ENCODE results near the gene CFD.
"Not testable (repeated sequence)": the region's sequence is repeated elsewhere in the genome, so short reads cannot be mapped to it uniquely, and the experiment has no call there.

The CFD gene

DNA sequence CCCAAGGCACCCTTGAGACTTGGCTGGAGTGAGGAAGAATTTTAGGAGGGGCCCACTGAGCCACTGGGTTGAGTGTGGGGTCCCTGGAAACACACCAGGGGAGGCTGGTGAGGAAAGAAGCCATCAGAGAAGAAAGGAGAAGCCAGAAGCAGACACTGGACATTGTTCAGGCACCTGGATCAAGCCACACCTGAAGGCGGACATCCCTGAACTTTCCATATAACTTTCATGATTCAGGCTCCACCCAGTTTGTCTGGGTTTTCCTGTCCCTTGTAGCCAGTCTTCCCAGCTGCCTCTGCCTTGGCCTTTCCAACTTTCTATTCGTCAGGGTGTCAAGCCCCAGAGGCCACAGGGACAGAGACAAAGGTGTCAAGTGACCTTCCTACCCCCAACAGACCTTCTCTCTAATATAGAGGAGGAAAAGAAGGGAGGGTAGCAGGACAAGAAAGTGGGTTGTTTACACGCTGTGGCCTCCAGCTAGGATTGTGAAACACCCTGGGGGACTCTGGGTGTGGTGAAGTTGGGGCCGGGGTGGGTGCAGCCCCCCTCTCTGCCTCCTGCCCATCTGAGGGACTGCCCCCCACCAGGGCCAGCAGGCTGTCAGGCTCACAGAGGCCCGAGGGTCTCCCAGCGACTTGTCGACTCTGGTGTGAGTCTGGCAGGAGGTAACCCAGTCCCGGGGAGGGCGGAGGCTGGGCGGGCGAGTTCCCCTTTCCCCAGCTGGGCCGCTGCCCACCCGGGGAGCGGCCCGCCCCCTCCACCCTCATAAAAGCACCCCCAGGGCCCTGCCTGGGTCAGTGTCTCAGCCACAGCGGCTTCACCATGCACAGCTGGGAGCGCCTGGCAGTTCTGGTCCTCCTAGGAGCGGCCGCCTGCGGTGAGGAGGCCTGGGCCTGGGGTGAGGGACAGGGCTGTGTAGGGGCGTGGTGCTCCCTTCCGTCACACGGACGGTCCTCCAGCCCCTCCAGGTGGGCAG is at the start of gene CFD:
CFD (plus strand) TSS at position 797 of the 976 bp plus-strand sequence; CDS start at position 823, 26 bp downstream.
- DNase-seq = no peak

DNA sequence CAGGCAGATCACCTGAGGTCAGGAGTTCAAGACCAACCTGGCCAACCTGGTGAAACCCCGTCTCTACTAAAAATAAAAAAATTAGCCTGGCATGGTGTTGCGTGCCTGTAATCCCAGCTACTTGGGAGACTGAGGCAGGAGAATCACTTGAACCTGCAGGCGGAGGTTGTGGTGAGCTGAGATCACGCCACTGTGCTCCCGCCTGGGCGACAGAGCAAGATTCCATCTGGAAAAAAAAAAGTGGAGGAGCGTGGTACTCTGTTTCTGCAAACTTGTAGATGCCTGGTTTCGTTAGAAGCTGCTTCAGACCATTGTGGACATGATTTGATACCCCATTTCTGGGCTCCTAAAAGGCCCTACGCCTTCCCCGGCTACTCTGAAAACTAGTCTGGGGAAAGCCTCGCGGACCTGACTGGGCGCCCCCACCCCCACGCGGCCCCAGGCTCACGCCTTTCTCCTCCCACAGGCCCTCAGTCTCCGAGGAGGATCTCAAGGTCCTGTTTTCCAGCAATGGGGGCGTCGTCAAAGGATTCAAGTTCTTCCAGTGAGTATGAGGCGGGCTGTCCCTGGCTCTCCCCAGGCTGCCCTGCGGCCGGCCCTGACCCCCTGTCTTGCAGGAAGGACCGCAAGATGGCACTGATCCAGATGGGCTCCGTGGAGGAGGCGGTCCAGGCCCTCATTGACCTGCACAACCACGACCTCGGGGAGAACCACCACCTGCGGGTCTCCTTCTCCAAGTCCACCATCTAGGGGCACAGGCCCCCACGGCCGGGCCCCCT is 49.2 kb upstream of the CFD start:
- DNase-seq = no peak

DNA sequence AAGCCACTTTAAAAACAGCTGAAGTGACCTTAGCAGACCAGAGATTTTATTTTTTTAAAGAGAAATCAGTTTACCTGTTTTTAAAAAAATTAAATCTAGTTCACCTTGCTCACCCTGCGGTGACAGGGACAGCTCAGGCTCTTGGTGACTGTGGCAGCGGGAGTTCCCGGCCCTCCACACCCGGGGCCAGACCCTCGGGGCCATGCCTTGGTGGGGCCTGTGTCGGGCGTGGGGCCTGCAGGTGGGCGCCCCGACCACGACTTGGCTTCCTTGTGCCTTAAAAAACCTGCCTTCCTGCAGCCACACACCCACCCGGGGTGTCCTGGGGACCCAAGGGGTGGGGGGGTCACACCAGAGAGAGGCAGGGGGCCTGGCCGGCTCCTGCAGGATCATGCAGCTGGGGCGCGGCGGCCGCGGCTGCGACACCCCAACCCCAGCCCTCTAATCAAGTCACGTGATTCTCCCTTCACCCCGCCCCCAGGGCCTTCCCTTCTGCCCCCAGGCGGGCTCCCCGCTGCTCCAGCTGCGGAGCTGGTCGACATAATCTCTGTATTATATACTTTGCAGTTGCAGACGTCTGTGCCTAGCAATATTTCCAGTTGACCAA is 48.5 kb upstream of the CFD start:
- no peak for DNase-seq

DNA sequence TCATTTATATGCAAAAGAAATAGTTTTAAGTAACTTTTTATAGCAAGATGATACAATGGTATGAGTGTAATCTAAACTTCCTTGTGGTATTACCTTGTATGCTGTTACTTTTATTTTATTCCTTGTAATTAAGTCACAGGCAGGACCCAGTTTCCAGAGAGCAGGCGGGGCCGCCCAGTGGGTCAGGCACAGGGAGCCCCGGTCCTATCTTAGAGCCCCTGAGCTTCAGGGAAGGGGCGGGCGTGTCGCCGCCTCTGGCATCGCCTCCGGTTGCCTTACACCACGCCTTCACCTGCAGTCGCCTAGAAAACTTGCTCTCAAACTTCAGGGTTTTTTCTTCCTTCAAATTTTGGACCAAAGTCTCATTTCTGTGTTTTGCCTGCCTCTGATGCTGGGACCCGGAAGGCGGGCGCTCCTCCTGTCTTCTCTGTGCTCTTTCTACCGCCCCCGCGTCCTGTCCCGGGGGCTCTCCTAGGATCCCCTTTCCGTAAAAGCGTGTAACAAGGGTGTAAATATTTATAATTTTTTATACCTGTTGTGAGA is 47.9 kb upstream of the CFD start:
- DNase-seq = no peak

DNA sequence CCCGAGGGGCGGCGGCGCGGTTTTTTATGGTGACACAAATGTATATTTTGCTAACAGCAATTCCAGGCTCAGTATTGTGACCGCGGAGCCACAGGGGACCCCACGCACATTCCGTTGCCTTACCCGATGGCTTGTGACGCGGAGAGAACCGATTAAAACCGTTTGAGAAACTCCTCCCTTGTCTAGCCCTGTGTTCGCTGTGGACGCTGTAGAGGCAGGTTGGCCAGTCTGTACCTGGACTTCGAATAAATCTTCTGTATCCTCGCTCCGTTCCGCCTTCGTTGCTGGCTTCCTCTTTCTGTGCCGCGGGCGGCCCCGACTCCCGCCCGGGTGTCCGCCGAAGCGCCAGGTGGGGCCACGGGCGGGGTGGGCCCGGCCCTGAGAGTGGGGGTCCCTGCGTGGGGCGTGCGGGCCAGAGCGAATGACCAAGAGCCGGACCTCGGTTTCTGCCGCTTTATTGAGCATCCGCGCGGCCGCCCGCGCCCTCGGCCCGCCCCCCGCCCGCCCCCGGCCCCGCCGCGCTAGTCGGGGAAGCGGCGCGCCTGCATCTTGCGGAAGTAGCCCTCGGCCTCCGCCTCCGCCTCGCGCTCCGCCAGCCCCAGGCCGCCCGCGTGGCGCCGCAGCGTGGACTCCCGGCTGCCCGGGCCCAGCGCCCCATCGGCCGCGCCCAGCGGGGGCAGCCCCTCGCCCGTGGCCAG is 47.3 kb upstream of the CFD start:
- DNase-seq = no peak

DNA sequence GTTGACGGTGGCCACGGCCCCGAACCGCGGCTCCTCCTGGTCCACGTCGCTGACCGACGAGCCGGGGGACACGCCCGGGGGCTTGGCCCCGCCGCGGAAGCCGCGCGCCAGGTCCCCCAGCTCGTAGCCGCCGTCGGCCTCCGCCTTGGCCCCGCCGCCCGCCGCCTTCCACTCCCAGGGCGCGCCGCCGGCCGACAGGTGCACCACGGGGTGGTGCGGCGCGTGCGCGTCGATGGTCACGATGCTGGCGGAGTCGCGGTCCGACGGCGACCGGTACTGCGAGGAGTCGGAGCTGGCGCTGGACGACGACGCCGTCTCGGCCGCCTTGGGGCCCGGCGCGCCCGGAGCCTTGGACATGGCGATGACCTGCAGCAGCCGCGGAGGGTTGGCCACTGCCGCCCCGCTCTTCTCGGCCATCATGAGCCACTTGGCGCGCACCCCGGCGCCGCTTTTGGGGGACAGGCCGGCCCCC is 46.7 kb upstream of the CFD start:
- DNase-seq = no peak

DNA sequence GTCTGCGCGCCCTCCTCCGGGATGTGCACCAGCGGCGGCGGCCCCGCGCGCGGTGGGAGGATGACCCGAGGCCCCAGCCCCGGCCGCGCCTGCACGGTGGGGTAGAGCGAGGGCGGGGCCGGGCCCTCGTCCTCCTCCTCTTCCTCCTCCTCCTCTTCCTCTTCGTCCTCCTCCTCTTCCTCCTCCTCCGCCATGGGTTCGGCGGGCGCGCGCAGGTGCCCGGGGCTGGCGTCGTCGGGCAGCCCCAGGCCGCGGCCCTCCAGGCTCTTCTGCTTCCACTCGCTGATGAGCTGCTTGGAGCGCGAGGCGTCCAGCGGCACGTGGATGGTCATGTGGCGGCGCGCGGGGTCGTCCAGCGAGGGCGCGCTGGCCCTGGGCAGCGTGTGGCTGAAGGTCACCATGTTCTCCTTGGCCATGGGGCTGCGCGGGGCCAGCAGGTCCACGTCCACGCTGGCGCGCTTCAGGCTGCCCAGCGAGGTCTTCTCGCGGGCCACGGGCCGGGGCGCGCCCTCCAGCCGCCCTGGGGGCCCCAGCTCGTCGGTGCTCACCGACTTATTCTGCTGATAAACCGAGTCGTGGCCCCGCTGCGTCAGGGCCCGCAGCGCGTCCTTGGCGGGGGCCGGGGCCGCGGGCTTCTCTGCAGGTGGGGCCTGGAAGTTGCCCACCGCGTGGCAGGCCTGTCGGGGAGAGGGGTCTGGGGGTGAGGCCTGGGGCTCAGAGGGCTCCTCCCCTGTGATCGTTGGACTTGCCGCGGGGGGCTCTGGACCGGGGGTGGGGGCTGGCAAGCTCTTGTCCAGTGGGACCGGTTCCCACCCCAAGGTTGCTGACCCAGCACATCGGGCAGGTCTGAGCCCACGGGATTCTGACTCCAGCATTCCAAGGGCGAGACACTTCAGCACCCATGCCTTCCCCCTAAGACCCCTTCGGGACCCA is 46.0 kb upstream of the CFD start:
- DNase-seq = no peak

GRCh38 chr19:814152-815078 is 45.0 kb upstream of the CFD start:
- DNase-seq = no peak

DNA sequence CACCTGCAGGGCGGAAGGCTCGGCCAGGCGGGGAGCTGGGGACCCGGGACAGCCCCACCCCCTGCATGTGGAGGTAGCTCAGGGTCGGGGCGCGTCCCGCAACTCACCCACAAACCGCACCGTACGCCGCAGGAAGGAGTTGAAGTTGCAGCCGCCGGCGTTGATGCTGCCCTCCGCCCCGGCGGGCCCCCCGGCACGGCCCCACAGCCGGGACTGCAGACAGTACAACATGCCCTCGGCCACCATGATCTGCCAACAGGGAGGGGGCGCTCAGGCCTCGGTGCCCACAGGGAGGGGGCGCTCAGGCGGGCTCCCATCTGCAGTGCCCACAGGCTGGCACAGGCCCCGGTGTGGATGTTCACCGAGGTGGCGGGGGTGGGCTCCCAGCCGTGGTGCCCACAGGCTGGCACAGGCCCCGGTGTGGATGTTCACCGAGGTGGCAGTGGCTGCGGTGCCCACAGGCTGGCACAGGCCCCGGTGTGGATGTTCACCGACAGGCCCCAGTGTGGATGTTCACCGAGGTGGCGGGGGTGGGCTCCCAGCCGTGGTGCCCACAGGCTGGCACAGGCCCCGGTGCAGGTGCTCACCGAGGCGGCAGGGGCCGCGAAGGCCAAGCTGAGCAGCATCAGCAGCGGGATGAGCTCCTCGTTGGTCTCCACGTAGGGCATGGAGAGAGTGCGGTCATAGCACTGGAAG is 44.2 kb upstream of the CFD start:
- no peak for DNase-seq

DNA sequence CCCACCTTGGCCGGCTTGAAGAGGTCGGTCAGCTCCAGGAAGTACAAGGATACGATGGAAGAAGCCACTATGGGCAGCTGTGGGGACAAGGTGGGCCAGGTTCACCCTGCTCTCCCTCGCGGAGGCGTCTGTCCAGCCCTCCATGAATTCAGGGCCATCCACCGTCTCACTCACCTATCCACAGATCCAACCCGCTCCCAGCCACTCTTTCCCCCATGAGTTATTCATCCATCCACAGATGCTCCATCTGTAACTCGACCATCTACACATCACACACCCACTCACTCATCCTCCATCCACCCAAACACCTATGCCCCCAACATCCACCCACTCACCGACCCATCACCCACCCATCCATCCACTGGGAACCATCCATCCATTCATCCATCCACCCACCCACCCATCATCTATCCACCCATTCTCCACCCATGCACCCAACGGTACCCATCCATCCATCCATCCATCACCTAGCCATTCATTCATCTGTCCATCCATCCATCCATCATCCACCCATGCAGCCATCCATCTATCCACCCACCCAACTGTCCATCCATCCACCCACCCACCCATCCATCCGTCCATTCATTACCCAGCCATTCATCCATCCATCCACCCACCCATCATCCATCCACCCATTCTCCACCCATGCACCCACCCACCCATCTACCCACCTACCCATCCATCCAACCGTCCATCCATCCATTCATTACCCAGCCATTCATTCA is 43.5 kb upstream of the CFD start:
- DNase-seq = no peak

DNA sequence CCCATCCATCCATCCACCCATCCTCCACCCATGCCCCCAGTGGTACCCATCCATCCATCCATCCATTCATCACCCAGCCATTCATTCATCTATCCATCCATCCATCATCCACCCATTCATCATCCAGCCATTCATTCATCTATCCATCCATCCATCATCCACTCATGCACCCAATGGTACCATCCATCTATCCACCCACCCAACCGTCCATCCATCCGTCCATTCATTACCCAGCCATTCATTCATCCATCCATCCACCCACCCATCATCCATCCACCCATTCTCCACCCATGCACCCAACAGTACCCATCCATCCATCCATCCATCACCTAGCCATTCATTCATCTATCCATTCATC is 43.0 kb upstream of the CFD start:
- no peak for DNase-seq

DNA sequence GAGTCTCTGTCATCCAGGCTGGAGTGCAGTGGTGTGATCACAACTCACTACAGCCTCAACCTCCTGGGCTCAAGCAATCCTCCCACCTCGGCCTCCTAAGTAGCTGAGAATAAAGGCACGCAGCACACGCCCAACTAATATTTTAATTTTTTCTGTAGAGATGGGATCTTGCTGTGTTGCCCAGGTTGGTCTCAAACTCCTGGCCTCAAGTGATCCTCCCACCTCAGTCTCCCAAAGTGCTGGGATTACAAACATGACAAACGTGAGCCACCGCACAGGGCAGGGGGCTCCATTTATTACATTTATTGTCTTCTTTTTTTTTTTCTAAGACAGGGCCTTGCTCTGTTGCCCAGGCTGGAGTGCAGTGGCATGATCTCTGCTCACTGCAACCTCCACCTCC is 39.3 kb upstream of the CFD start:
- not testable (repeated sequence) for DNase-seq

DNA sequence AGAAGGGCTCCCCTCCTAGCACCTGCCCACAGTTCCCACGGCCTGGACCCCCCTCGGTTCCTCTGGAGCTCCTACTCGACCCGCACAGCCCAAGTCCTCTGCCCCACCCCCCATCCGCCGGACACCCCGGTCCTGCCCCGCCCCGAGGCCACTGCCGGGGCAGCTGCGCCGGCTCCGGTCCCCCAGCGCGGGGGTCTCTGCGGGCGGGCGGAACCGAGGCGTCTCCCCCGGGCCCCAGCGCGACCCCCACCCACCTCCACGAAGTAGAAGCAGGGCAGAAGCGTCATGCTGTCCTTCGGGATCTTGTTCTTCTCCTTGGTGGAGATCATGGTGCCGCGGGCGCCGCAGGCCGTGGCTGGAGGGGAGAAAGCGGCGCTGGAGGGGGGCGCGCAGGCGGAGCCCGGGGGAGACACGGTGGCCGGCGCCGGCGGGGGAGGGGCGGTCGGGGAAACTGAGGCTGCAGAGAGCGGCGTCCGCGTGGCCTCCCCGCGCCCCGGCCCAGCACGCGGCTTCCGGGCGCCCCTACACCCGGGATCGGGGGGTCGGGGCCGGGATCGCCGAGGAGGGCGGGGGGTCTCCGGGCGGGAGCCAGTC is 38.1 kb upstream of the CFD start:
- no peak for DNase-seq

DNA sequence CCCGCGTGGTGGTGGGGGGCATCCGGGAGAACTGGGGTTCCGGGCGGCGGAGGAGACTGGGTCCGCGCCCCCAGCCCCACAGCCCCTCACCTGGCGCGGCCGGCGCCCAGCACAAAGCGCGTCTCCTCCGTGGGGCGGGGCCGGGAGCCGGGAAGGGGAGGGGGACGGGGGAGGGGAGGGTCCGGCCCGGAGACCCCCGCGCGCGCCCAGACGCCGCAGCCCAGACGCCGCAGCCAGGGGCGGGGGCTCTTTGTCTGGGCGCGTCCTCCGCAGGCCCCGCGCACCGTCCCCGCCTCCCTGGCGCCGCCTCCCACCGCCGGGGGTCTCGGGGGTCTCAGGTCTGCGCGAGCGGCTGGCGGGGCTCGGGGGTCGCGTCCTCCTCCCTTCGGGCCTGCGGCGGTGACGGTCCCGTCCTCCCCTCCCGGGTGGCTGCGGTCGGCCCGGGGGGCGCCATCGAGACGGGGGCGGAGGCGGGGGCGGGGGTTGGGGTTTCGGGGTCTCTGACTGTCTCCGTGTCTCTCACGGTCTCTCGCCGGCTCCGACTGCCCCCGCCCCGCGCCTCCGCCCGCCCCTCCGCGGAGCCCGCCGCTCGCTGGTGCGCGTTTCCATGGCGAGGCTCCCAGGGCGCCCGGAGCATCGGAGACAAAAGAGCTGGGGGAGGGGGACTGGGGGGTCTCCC is 37.5 kb upstream of the CFD start, which contains the start of gene PLPPR3:
PLPPR3 (minus strand) TSS at position 131 of the 679 bp plus-strand sequence. CDS start 396 bp downstream, outside the sequence.
- no peak for DNase-seq

DNA sequence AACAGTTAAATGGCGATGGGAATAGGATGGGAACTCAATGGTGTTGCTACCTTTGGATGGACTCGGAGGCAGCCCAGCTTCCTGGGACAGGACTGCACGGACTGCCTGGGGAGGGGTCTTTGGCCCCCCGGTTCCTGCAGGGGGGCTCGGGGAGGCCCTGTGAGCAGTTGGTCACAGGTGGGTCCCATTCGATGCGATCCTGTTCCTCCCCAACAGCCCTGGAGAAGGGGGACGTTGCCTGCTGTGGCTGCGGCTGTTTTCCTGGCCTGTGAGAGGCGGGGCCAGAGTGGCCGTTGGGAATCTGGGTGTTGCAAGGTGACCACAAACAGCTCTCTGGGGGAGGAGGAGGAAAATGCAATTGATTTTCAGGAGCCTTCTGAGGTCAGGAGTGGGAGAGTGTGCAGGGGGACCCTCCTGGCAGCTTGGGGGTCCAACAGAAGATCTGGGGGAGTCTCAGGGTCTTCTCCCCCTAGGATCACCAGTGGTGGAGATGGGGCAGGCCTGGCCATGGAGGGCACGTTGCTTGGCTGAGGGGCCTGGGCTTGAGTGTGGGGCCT is 35.8 kb upstream of the CFD start:
- DNase-seq = no peak

DNA sequence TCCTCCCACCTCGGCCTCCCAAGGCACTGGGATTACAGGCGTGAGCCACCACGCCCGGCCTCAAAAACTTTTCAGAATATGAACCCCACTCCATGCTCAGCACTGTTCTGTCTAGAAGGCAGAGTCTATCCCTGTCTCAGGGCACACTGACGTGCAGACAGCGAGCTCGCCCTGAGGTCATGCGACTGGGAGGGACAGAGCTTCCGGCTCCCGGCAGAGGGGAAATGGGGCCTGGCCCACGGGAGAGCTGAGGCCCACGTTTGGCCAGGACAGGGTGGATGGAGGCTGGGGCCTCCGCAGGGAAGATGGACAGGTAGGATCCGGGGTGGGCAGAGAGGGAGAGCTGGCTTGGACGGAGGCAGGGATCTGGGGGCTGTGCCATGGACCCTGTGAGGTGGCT is 34.6 kb upstream of the CFD start:
- DNase-seq = no peak
